H1 (cell line): Measurements from ENCODE around the gene RAB1B. TPM values are rescaled to one million over a fixed set of nuclear protein-coding genes. Genes with fewer than 3 reads are reported as not detected.

Source experiments
- CTCF ChIA-PET: fragments of 300-600 bp; sonication (Branson Sonifier 250); formaldehyde crosslinking; loops from one replicate; lab custom pipeline; 2021; ENCODE audit not compliant: partially characterized antibody; lab: Charles Lee
- POLR2A ChIA-PET: fragments of 300-600 bp; sonication (Branson Sonifier 250); formaldehyde crosslinking; loops from one replicate; lab custom pipeline; 2021; ENCODE audit warnings: inconsistent platforms; ENCODE audit not compliant: partially characterized antibody; lab: Charles Lee
- DNase-seq, 2 experiments: peaks; one replicate each; pipeline versions ENCODE4 v3.0.0 to v3.0.0-alpha.2; 2010 to 2022; ENCODE audit warnings: low spot score in 2 of 2, low read depth in 1 of 2, mixed read lengths in 1 of 2
- FAIRE-seq: peaks from 2 replicates; lab custom pipeline; 2011; peaks lifted over from hg19 to GRCh38; lab: Jason Lieb, UNC
- H2AFZ ChIP-seq: 2 replicates; pipeline ENCODE4 v1.8.1; 2012; ENCODE audit warnings: low read length, inconsistent platforms
- H2AK5ac ChIP-seq: 2 replicates; pipeline ENCODE4 v1.6.1; 2013; ENCODE audit warnings: low read depth, low read length
- H2BK120ac ChIP-seq: replicated peaks from 2 replicates; pipeline ENCODE3; 2013; ENCODE audit warnings: low read depth, low read length, inconsistent platforms
- H2BK12ac ChIP-seq: 2 replicates; pipeline ENCODE4 v1.6.1; 2013; ENCODE audit warnings: low read depth, low read length
- H2BK15ac ChIP-seq: 2 replicates; pipeline ENCODE4 v1.6.1; 2013; ENCODE audit warnings: low read length
- H2BK20ac ChIP-seq: 2 replicates; pipeline ENCODE4 v1.6.1; 2013; ENCODE audit warnings: low read length
- H2BK5ac ChIP-seq: 2 replicates; pipeline ENCODE4 v1.6.1; 2013; ENCODE audit warnings: low read depth, low read length
- H3K14ac ChIP-seq: 2 replicates; pipeline ENCODE4 v1.6.1; 2013; ENCODE audit warnings: inconsistent platforms; ENCODE audit not compliant: insufficient read length
- H3K18ac ChIP-seq: 2 replicates; pipeline ENCODE4 v1.6.1; 2013; ENCODE audit warnings: low read length; ENCODE audit errors: extremely low read depth
- H3K23ac ChIP-seq: 2 replicates; pipeline ENCODE4 v1.6.1; 2013; ENCODE audit warnings: inconsistent platforms; ENCODE audit not compliant: insufficient read length
- H3K23me2 ChIP-seq: 2 replicates; pipeline ENCODE4 v1.6.1; 2013; ENCODE audit warnings: low read depth, low read length
- H3K27ac ChIP-seq: 2 replicates; pipeline ENCODE4 v1.6.1; 2011; ENCODE audit warnings: low read depth, low read length, inconsistent platforms
- H3K27me3 ChIP-seq, 4 experiments: replicated peaks in 1 of 4; 1 replicate in 1 of 4; 2 replicates in 3 of 4; pipeline versions ENCODE4 v1.6.1 to v1.8.1; 2011 to 2013; ENCODE audit warnings: low read length in 3 of 4, mild to moderate bottlenecking in 3 of 4, inconsistent platforms in 2 of 4, mixed read lengths in 2 of 4, moderate library complexity in 1 of 4; ENCODE audit not compliant: control insufficient read depth in 3 of 4, insufficient read depth in 3 of 4; ENCODE audit errors: extremely low read depth in 1 of 4
- H3K36me3 ChIP-seq, 4 experiments: 2 replicates each; pipeline versions ENCODE4 v1.6.1 to v1.8.1; 2011 to 2013; ENCODE audit warnings: mild to moderate bottlenecking in 4 of 4, low read length in 3 of 4, moderate library complexity in 2 of 4, control low read depth in 1 of 4, inconsistent platforms in 1 of 4; ENCODE audit not compliant: insufficient read depth in 4 of 4, control insufficient read depth in 2 of 4
- H3K4ac ChIP-seq: replicated peaks from 2 replicates; pipeline ENCODE3; 2013; ENCODE audit warnings: low read length, low read depth, mixed read lengths, inconsistent platforms; ENCODE audit not compliant: insufficient read length
- H3K4me1 ChIP-seq, 4 experiments: replicated peaks in 1 of 4; 1 replicate in 1 of 4; 2 replicates in 3 of 4; pipeline versions ENCODE4 v1.6.1 to v1.8.1; 2011 to 2013; ENCODE audit warnings: low read length in 3 of 4, inconsistent platforms in 2 of 4, mixed read lengths in 1 of 4; ENCODE audit not compliant: insufficient read depth in 4 of 4, control insufficient read depth in 3 of 4
- H3K4me2 ChIP-seq, 2 experiments: 2 replicates each; pipeline versions ENCODE4 v1.6.1 to v1.8.1; 2011 to 2013; ENCODE audit warnings: low read depth in 2 of 2, low read length in 2 of 2, control low read depth in 1 of 2, inconsistent platforms in 1 of 2, mild to moderate bottlenecking in 1 of 2; ENCODE audit not compliant: insufficient read depth in 1 of 2
- H3K4me3 ChIP-seq, 4 experiments: fragments of 200-600, 300-600 bp in 1 of 4; sonication (generic), shearing (Covaris generic), sonication (Bioruptor Twin) in 1 of 4; 2 replicates each; pipeline versions ENCODE4 v1.5.1 to v1.8.1; 2011 to 2016; ENCODE audit warnings: low read length in 4 of 4, low read depth in 3 of 4, control low read depth in 2 of 4, inconsistent platforms in 2 of 4, mild to moderate bottlenecking in 2 of 4, mixed read lengths in 1 of 4, moderate library complexity in 1 of 4; ENCODE audit not compliant: insufficient read depth in 2 of 4; ENCODE audit errors: extremely low read depth in 1 of 4
- H3K56ac ChIP-seq: replicated peaks from 2 replicates; pipeline ENCODE3; 2013; ENCODE audit warnings: low read depth, mild to moderate bottlenecking, mixed read lengths, low read length, inconsistent platforms; ENCODE audit not compliant: insufficient read length
- H3K79me1 ChIP-seq: 2 replicates; pipeline ENCODE4 v1.6.1; 2013; ENCODE audit warnings: low read depth, low read length, control low read depth
- H3K79me2 ChIP-seq, 2 experiments: 2 replicates each; pipeline versions ENCODE4 v1.6.1 to v1.8.1; 2012 to 2013; ENCODE audit warnings: low read length in 2 of 2, mild to moderate bottlenecking in 2 of 2, inconsistent platforms in 1 of 2; ENCODE audit not compliant: insufficient read depth in 2 of 2, control insufficient read depth in 1 of 2
- H3K9ac ChIP-seq, 4 experiments: replicated peaks in 1 of 4; 1 replicate in 1 of 4; 2 replicates in 3 of 4; pipeline versions ENCODE4 v1.6.1 to v1.8.1; 2011 to 2013; ENCODE audit warnings: low read depth in 3 of 4, low read length in 3 of 4, control low read depth in 2 of 4, mild to moderate bottlenecking in 2 of 4, moderate library complexity in 2 of 4, inconsistent platforms in 1 of 4; ENCODE audit errors: extremely low read depth in 1 of 4
- H3K9me3 ChIP-seq, 2 experiments: 2 replicates each; pipeline versions ENCODE4 v1.6.1 to v1.8.1; 2012 to 2013; ENCODE audit warnings: mild to moderate bottlenecking in 2 of 2, moderate library complexity in 2 of 2, control low read depth in 1 of 2, inconsistent platforms in 1 of 2, low read depth in 1 of 2, low read length in 1 of 2, mixed read lengths in 1 of 2; ENCODE audit not compliant: insufficient read depth in 2 of 2
- H4K20me1 ChIP-seq, 2 experiments: replicated peaks in 1 of 2; 2 replicates each; pipeline versions ENCODE3 to v1.8.1; 2011 to 2013; ENCODE audit warnings: inconsistent platforms in 2 of 2, low read length in 2 of 2, mild to moderate bottlenecking in 1 of 2; ENCODE audit not compliant: insufficient read depth in 2 of 2, control insufficient read depth in 1 of 2
- H4K5ac ChIP-seq: 2 replicates; pipeline ENCODE4 v1.6.1; 2013; ENCODE audit warnings: low read length, low read depth, mixed read lengths, inconsistent platforms; ENCODE audit not compliant: insufficient read length
- H4K8ac ChIP-seq: 2 replicates; pipeline ENCODE4 v1.8.0; 2013; ENCODE audit warnings: mild to moderate bottlenecking, moderate library complexity, low read length, inconsistent platforms; ENCODE audit not compliant: insufficient read depth; ENCODE audit errors: extremely low read depth
- H4K91ac ChIP-seq: replicated peaks from 2 replicates; pipeline ENCODE3; 2013; ENCODE audit warnings: low read length, mixed read lengths, inconsistent platforms; ENCODE audit not compliant: insufficient read length
- ATF2 ChIP-seq: IDR thresholded peaks from 2 replicates; pipeline ENCODE4 v1.6.1; 2012; ENCODE audit warnings: low read length, inconsistent platforms
- ATF3 ChIP-seq: IDR thresholded peaks from 2 replicates; pipeline ENCODE4 v1.6.1; 2011; ENCODE audit warnings: low read depth, mild to moderate bottlenecking, low read length; ENCODE audit not compliant: insufficient read depth
- EP300 ChIP-seq, 2 experiments: IDR thresholded peaks; 1 replicate in 1 of 2; 2 replicates in 1 of 2; pipeline ENCODE4 v1.6.1; 2011 to 2012; ENCODE audit warnings: low read depth in 2 of 2, low read length in 2 of 2, mild to moderate bottlenecking in 2 of 2, borderline replicate concordance in 1 of 2, inconsistent platforms in 1 of 2, moderate library complexity in 1 of 2
- GTF2F1 ChIP-seq: IDR thresholded peaks from 2 replicates; pipeline ENCODE4 v1.6.1; 2012; ENCODE audit warnings: low read depth, low read length, improper control_type of control experiment, borderline replicate concordance
- HDAC6 ChIP-seq: IDR thresholded peaks from one replicate; pipeline ENCODE4 v1.7.1; 2012; ENCODE audit warnings: low read depth, mild to moderate bottlenecking, inconsistent platforms, low read length, moderate library complexity
- PHF8 ChIP-seq: fragments of 200-600 bp; sonication (generic); conservative IDR thresholded peaks from 2 replicates; pipeline ENCODE4 v1.7.1; 2012; ENCODE audit warnings: low read depth, mild to moderate bottlenecking, inconsistent platforms, low read length, moderate library complexity
- SP4 ChIP-seq: IDR thresholded peaks from 2 replicates; pipeline ENCODE4 v1.6.1; 2012; ENCODE audit warnings: low read length, inconsistent platforms
- TAF7 ChIP-seq: optimal IDR thresholded peaks from 2 replicates; pipeline ENCODE3; 2011; ENCODE audit warnings: low read depth, mild to moderate bottlenecking, inconsistent platforms, low read length, moderate library complexity, borderline replicate concordance
- TEAD4 ChIP-seq: IDR thresholded peaks from 2 replicates; pipeline ENCODE4 v1.6.1; 2012; ENCODE audit warnings: low read depth, low read length, inconsistent platforms, mixed read lengths
- WGBS, 2 experiments: shearing (Covaris generic) in 1 of 2; methylation state at CpG; one replicate each; pipeline versions ENCODE4 v1.1.6 to v1.1.7; 2013 to 2015; ENCODE audit warnings: low lambda C conversion rate in 2 of 2, mixed read lengths in 2 of 2, inconsistent platforms in 1 of 2, low coverage in 1 of 2, missing lambda C conversion rate in 1 of 2; ENCODE audit not compliant: insufficient replicate concordance in 2 of 2, insufficient coverage in 1 of 2, insufficient read length in 1 of 2; ENCODE audit errors: extremely low coverage in 1 of 2, missing lambda C conversion rate in 1 of 2; 5-methylcytosine and 5-hydroxymethylcytosine counted together
- polyA plus RNA-seq, 7 experiments: library from polyadenylated mRNA; depleted of rRNA in 3 of 7; stranded (reverse) in 5 of 7; unstranded in 2 of 7; fragments of >200 nt in 5 of 7; fragments of 200-250 nt in 2 of 7; gene quantifications; 1 replicate in 5 of 7; 2 replicates in 1 of 7; 4 replicates in 1 of 7; pipeline versions ENCODE4 v1.2.1 to v1.2.3, GENCODE V29; 2011 to 2013; ENCODE audit warnings: missing spikeins in 2 of 7, mixed read lengths in 2 of 7
- total RNA-seq: library from RNA; stranded (reverse); fragmentation: NEBNext Ultra II Directional; extraction: Animal tissue kit (Norgen Biotek cat#: 25700); gene quantifications from 2 replicates; pipeline ENCODE4 v1.2.1, GENCODE V29; 2021

RAB1B gene
- total and polyA plus RNA-seq, 2 of the 8 experiments (the other 6 are each of a cell fraction or from before 2014, with no cell fraction given): 100 to 217 TPM

GRCh38 chr11:66239998-66240780 lies 28.2 kb upstream of the RAB1B start:
- H2BK20ac ChIP-seq: no peak overlapping the region
- no peak overlapping the region for H4K5ac ChIP-seq
- no peaks in the 10 kb centered on the region for H3K27me3 ChIP-seq
- H3K79me2 ChIP-seq: no peaks in the 10 kb centered on the region
- no peak overlapping the region for H2AFZ ChIP-seq
- H4K8ac ChIP-seq: no peak overlapping the region
- peaks cover 0 to 10% (median 2%) of the 10 kb centered on the region in 4 experiments; a peak in 3 of 8 replicates for H3K36me3 ChIP-seq
- no peak overlapping the region for H4K91ac ChIP-seq
- no peak overlapping the region for H3K4me3 ChIP-seq
- H3K56ac ChIP-seq: no peak overlapping the region
- no peak overlapping the region for H3K18ac ChIP-seq
- H3K9me3 ChIP-seq: no peaks in the 10 kb centered on the region
- no peak overlapping the region for H2BK120ac ChIP-seq
- WGBS, 2 experiments: 89% methylated on average over 24 of the region's 25 CpGs; no CpG with 5 or more reads in 1 of the 2 experiments
- no peak overlapping the region for H3K4ac ChIP-seq
- no peak overlapping the region; a peak in 2 of 7 replicates for H3K9ac ChIP-seq
- no peak overlapping the region for H3K27ac ChIP-seq
- FAIRE-seq (no peak), DNase-seq (no peak)
- CTCF ChIA-PET: interaction anchor here (0.6 to 12.4 kb wide), 7 partner anchors 8 to 1403 kb away, joined by 3 to 123 read pairs (median 7); no protein-coding TSS in a partner anchor
- no peak overlapping the region for H3K4me2 ChIP-seq
- POLR2A ChIA-PET: interaction anchor here (0.6 to 2.1 kb wide), 4 partner anchors 10 to 23 kb away, joined by 3 to 7 read pairs (median 4); no protein-coding TSS in a partner anchor
- no peaks in the 10 kb centered on the region for H3K23me2 ChIP-seq
- H2BK15ac ChIP-seq: no peak overlapping the region
- peaks cover 0 to 4% of the 10 kb centered on the region in 2 experiments for H4K20me1 ChIP-seq
- H3K4me1 ChIP-seq: no peaks in the 10 kb centered on the region
- H3K79me1 ChIP-seq: no peaks in the 10 kb centered on the region
- no peak overlapping the region for H2BK12ac ChIP-seq
- no peak overlapping the region for H2AK5ac ChIP-seq
- no peak overlapping the region for H3K23ac ChIP-seq
- no peak overlapping the region for H2BK5ac ChIP-seq
- H3K14ac ChIP-seq: no peak overlapping the region
- TF ChIP-seq ATF3 (no peak), TEAD4 (no peak), EP300 (IDR thresholded peaks at IDR 0.05; ENCODE audit: borderline replicate concordance in 1 of 2, low read depth in 2 of 2, low read length in 2 of 2) (no peak), PHF8 (no peak), ATF2 (no peak), SP4 (no peak), HDAC6 (no peak), TAF7 (no peak), GTF2F1 (no peak)
